ENCODE data around the gene NDUFS8.

Gene NDUFS8

DNA sequence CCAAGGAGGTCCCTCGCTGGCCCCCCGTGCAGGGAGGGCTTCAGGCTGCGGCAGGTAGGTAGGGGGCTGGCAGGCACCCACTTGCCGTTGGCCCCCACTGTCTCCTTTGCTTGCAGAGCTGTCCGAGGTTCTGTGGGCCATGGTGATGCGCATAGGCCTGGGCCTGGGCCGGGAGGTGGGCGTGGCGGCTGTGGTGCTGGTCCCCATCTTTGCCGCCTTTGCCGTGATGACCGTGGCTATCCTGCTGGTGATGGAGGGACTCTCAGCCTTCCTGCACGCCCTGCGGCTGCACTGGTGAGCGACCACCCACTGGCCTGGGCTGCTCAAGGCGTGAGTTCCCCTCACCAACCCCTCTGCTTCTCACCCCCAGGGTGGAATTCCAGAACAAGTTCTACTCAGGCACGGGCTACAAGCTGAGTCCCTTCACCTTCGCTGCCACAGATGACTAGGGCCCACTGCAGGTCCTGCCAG, 19.9 kb downstream of the NDUFS8 start:
- no peak overlapping the region for H3K4me3 ChIP-seq (ENCODE audit: insufficient read depth in 1 of 2, low read depth in 1 of 2, low read length in 2 of 2)
- H3K9ac ChIP-seq (ENCODE audit: low read length), result no peak overlapping the region
- no peak overlapping the region for H3K4ac ChIP-seq (ENCODE audit: low read depth in 1 of 2, low read length in 2 of 2)
- no peak overlapping the region for H3K4me2 ChIP-seq (ENCODE audit: low read length, poor library complexity, severe bottlenecking)
- peaks cover 52% of the 10 kb centered on the region for H3K4me1 ChIP-seq (ENCODE audit: control insufficient read depth, insufficient read depth, low read depth, low read length)
- no peak overlapping the region for H3K18ac ChIP-seq (ENCODE audit: low read depth in 1 of 2, low read length in 2 of 2)
- H3K79me1 ChIP-seq (replicated peaks; ENCODE audit: low read length, poor library complexity, severe bottlenecking), result peaks cover 14% of the 10 kb centered on the region
- H4K91ac ChIP-seq (ENCODE audit: low read length), result no peak overlapping the region
- WGBS, result 96% methylated on average over 18 of the region's 18 CpGs
- no peak overlapping the region for H2BK12ac ChIP-seq (ENCODE audit: low read length in 2 of 2)
- H2AK5ac ChIP-seq (ENCODE audit: low read length, severe bottlenecking), result no peak overlapping the region
- H2AFZ ChIP-seq (ENCODE audit: low read depth, low read length), result no peak overlapping the region
- no peaks in the 10 kb centered on the region for H3K27me3 ChIP-seq (ENCODE audit: control insufficient read depth in 1 of 2, insufficient read depth in 1 of 2, low read length in 2 of 2)
- H3K9me3 ChIP-seq (ENCODE audit: control insufficient read depth, low read length), result no peaks in the 10 kb centered on the region
- no peak overlapping the region for H2BK5ac ChIP-seq (ENCODE audit: low read depth, low read length, poor library complexity, severe bottlenecking)
- H4K8ac ChIP-seq (ENCODE audit: low read length), result no peak overlapping the region
- no peak overlapping the region for H3K23ac ChIP-seq (ENCODE audit: low read length in 2 of 2)
- H3K36me3 ChIP-seq (ENCODE audit: control insufficient read depth in 1 of 2, insufficient read depth in 2 of 2, low read depth in 1 of 2, low read length in 2 of 2), result peaks cover 76 to 79% of the 10 kb centered on the region in 2 experiments
- H3K27ac ChIP-seq (ENCODE audit: low read length, poor library complexity, severe bottlenecking), result no peak overlapping the region
- no peak overlapping the region for H2BK120ac ChIP-seq (ENCODE audit: low read depth, low read length)
- no peak for DNase-seq
- H3K14ac ChIP-seq (ENCODE audit: low read length in 2 of 2), result no peak overlapping the region
- H2BK15ac ChIP-seq (ENCODE audit: low read depth, poor library complexity, severe bottlenecking), result no peak overlapping the region

DNA sequence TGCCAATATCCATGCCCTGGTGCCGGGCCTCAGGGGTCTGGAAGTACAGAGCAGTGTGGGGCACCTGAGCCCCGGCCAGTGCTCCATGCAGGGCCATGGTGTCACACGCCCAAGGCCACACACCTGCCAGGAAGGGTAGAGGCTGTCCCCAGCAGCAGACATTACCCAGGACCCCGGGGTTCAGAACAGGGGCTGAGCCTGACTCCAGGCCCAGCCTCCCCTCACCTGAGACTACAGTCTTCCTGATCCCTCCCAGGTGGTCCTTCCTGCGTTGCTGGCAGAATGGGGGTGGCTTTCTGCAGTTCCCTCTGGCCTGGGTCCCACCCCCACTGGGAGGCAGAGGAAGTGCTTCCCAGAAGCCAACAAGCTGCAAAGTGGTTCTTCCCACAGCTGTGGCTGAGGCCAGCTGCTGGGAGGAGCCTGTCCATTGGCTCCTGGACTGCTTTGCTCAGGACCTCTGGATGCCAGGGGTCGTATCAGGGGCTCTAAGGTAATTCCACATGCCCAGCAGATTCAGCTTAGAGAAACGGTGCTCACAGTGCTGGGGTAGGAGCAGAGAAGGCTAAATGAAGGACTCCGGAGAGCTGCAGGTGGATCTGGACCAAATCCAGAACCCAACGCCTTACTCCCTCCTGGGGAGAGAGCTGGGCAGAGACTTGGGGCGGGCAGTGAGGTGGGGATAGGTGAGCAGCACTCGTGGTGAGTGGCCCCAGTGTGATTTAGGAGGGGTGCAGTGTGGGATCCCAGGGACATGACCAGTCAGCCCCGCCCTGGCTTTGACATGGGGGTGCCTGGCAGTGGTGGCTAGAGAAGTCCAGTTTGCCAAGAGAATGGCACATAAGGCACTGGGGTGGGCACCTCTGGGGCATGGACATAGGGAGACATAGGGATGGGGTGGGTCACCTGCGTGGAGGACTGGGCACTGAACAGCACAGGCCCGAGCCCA, 21.0 kb downstream of the NDUFS8 start:
- peaks cover 52% of the 10 kb centered on the region for H3K4me1 ChIP-seq (ENCODE audit: control insufficient read depth, insufficient read depth, low read depth, low read length)
- H3K14ac ChIP-seq (ENCODE audit: low read length in 2 of 2), result no peak overlapping the region
- peak overlapping the region; percentile 1 for H2AK5ac ChIP-seq (ENCODE audit: low read length, severe bottlenecking)
- H3K9ac ChIP-seq (ENCODE audit: low read length), result no peak overlapping the region
- H3K36me3 ChIP-seq (ENCODE audit: control insufficient read depth in 1 of 2, insufficient read depth in 2 of 2, low read depth in 1 of 2, low read length in 2 of 2), result peaks cover 67 to 70% of the 10 kb centered on the region in 2 experiments
- no peak overlapping the region for H3K23ac ChIP-seq (ENCODE audit: low read length in 2 of 2)
- no peaks in the 10 kb centered on the region for H3K9me3 ChIP-seq (ENCODE audit: control insufficient read depth, low read length)
- H3K79me1 ChIP-seq (replicated peaks; ENCODE audit: low read length, poor library complexity, severe bottlenecking), result peaks cover 11% of the 10 kb centered on the region
- no peak overlapping the region for H4K8ac ChIP-seq (ENCODE audit: low read length)
- no peak overlapping the region for H3K4me3 ChIP-seq (ENCODE audit: insufficient read depth in 1 of 2, low read depth in 1 of 2, low read length in 2 of 2)
- H3K4ac ChIP-seq (ENCODE audit: low read depth in 1 of 2, low read length in 2 of 2), result no peak overlapping the region
- H2BK5ac ChIP-seq (ENCODE audit: low read depth, low read length, poor library complexity, severe bottlenecking), result no peak overlapping the region
- H2AFZ ChIP-seq (ENCODE audit: low read depth, low read length), result no peak overlapping the region
- no peak overlapping the region for H2BK12ac ChIP-seq (ENCODE audit: low read length in 2 of 2)
- H3K27ac ChIP-seq (ENCODE audit: low read length, poor library complexity, severe bottlenecking), result no peak overlapping the region
- H3K4me2 ChIP-seq (ENCODE audit: low read length, poor library complexity, severe bottlenecking), result no peak overlapping the region
- no peak overlapping the region for H3K18ac ChIP-seq (ENCODE audit: low read depth in 1 of 2, low read length in 2 of 2)
- no peak for DNase-seq
- WGBS, result 91% methylated on average over 14 of the region's 14 CpGs
- no peak overlapping the region for H2BK15ac ChIP-seq (ENCODE audit: low read depth, poor library complexity, severe bottlenecking)
- no peak overlapping the region for H4K91ac ChIP-seq (ENCODE audit: low read length)
- no peak overlapping the region for H2BK120ac ChIP-seq (ENCODE audit: low read depth, low read length)
- no peaks in the 10 kb centered on the region for H3K27me3 ChIP-seq (ENCODE audit: control insufficient read depth in 1 of 2, insufficient read depth in 1 of 2, low read length in 2 of 2)

DNA sequence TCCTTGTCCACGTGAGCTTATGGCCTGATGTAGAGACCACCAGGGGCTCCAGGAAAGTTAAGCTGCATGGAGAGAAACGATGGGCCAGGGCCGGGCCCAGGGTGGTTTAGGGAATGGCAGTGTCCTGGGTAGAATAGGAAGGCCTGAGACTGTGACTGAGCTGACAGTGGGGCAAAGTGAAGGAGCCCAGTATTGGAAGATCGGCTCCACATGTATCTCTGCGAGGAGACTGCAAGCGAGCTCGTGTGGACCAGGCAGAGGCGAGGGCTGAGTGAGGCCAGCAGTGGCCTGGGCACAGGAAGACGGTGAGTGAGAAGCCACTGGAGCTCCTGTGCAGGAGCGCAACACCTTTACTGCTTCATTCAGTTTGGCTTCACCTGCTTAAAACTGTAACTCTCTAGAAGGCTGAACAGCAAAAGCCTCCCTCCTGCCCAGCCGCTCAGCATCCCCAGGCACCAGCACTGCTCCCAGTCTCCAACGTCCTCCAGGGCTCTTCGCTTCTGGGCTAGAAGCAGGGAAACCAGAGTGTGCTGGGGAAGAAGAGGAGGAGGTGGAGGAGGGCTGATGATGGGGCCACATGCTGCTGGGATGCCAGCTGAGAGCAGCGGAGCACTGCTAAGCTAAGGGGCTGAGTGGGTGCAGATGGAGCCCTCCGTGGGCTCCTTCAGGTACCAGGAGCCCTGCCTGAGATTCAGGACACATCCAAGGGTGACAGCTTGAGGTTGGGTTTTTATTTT, 21.8 kb downstream of the NDUFS8 start:
- H3K79me1 ChIP-seq (replicated peaks; ENCODE audit: low read length, poor library complexity, severe bottlenecking), result peaks cover 8% of the 10 kb centered on the region
- no peak for DNase-seq
- H4K8ac ChIP-seq (ENCODE audit: low read length), result no peak overlapping the region
- no peaks in the 10 kb centered on the region for H3K9me3 ChIP-seq (ENCODE audit: control insufficient read depth, low read length)
- H3K4me2 ChIP-seq (ENCODE audit: low read length, poor library complexity, severe bottlenecking), result no peak overlapping the region
- H2BK12ac ChIP-seq (ENCODE audit: low read length in 2 of 2), result no peak overlapping the region
- no peak overlapping the region for H3K23ac ChIP-seq (ENCODE audit: low read length in 2 of 2)
- H2AFZ ChIP-seq (ENCODE audit: low read depth, low read length), result no peak overlapping the region
- H3K36me3 ChIP-seq (ENCODE audit: control insufficient read depth in 1 of 2, insufficient read depth in 2 of 2, low read depth in 1 of 2, low read length in 2 of 2), result peaks cover 61 to 63% of the 10 kb centered on the region in 2 experiments
- no peak overlapping the region for H3K4me3 ChIP-seq (ENCODE audit: insufficient read depth in 1 of 2, low read depth in 1 of 2, low read length in 2 of 2)
- peaks cover 52% of the 10 kb centered on the region for H3K4me1 ChIP-seq (ENCODE audit: control insufficient read depth, insufficient read depth, low read depth, low read length)
- H2BK120ac ChIP-seq (ENCODE audit: low read depth, low read length), result no peak overlapping the region
- H3K14ac ChIP-seq (ENCODE audit: low read length in 2 of 2), result no peak overlapping the region
- H3K4ac ChIP-seq (ENCODE audit: low read depth in 1 of 2, low read length in 2 of 2), result no peak overlapping the region
- H2BK5ac ChIP-seq (ENCODE audit: low read depth, low read length, poor library complexity, severe bottlenecking), result no peak overlapping the region
- H3K18ac ChIP-seq (ENCODE audit: low read depth in 1 of 2, low read length in 2 of 2), result no peak overlapping the region
- no peak overlapping the region for H4K91ac ChIP-seq (ENCODE audit: low read length)
- H2BK15ac ChIP-seq (ENCODE audit: low read depth, poor library complexity, severe bottlenecking), result no peak overlapping the region
- no peak overlapping the region for H3K9ac ChIP-seq (ENCODE audit: low read length)
- H2AK5ac ChIP-seq (ENCODE audit: low read length, severe bottlenecking), result no peak overlapping the region
- no peaks in the 10 kb centered on the region for H3K27me3 ChIP-seq (ENCODE audit: control insufficient read depth in 1 of 2, insufficient read depth in 1 of 2, low read length in 2 of 2)
- H3K27ac ChIP-seq (ENCODE audit: low read length, poor library complexity, severe bottlenecking), result no peak overlapping the region
- WGBS, result 95% methylated on average over 14 of the region's 15 CpGs

GRCh38 chr11:68053117-68053516, 22.6 kb downstream of the NDUFS8 start:
- Histone ChIP-seq H3K4me2 (ENCODE audit: low read length, poor library complexity, severe bottlenecking) (no peak overlapping the region), H3K4ac (ENCODE audit: low read depth in 1 of 2, low read length in 2 of 2) (no peak overlapping the region), H3K4me3 (ENCODE audit: insufficient read depth in 1 of 2, low read depth in 1 of 2, low read length in 2 of 2) (no peak overlapping the region), H3K36me3 (ENCODE audit: control insufficient read depth in 1 of 2, insufficient read depth in 2 of 2, low read depth in 1 of 2, low read length in 2 of 2) (peaks cover 56 to 64% of the 10 kb centered on the region in 2 experiments), H4K8ac (ENCODE audit: low read length) (no peak overlapping the region), H2BK120ac (ENCODE audit: low read depth, low read length) (no peak overlapping the region), H2AFZ (ENCODE audit: low read depth, low read length) (no peak overlapping the region), H2BK5ac (ENCODE audit: low read depth, low read length, poor library complexity, severe bottlenecking) (no peak overlapping the region), H3K23ac (ENCODE audit: low read length in 2 of 2) (no peak overlapping the region), H2BK12ac (ENCODE audit: low read length in 2 of 2) (no peak overlapping the region), H3K27ac (ENCODE audit: low read length, poor library complexity, severe bottlenecking) (no peak overlapping the region), H3K79me1 (replicated peaks; ENCODE audit: low read length, poor library complexity, severe bottlenecking) (peaks cover 5% of the 10 kb centered on the region), H3K4me1 (ENCODE audit: control insufficient read depth, insufficient read depth, low read depth, low read length) (peaks cover 47% of the 10 kb centered on the region), H3K18ac (ENCODE audit: low read depth in 1 of 2, low read length in 2 of 2) (no peak overlapping the region), H2AK5ac (ENCODE audit: low read length, severe bottlenecking) (no peak overlapping the region), H3K27me3 (ENCODE audit: control insufficient read depth in 1 of 2, insufficient read depth in 1 of 2, low read length in 2 of 2) (no peaks in the 10 kb centered on the region), H3K14ac (ENCODE audit: low read length in 2 of 2) (no peak overlapping the region), H4K91ac (ENCODE audit: low read length) (no peak overlapping the region), H2BK15ac (ENCODE audit: low read depth, poor library complexity, severe bottlenecking) (no peak overlapping the region), H3K9me3 (ENCODE audit: control insufficient read depth, low read length) (no peaks in the 10 kb centered on the region), H3K9ac (ENCODE audit: low read length) (no peak overlapping the region)
- peak; percentile 26 for DNase-seq
- 77% methylated on average over 9 of the region's 9 CpGs for WGBS

Data from mesenchymal stem cell (in vitro differentiated cells and primary cell).